GM13977 (cell line): ENCODE measurements around the gene ENAH.
"Not testable (repeated sequence)": the region's sequence is repeated elsewhere in the genome, so short reads cannot be mapped to it uniquely, and the experiment has no call there.

ENCODE experiments used
- DNase-seq: peaks from one replicate; pipeline ENCODE4 v3.0.0; 2012; ENCODE audit warnings: low spot score
- CTCF ChIP-seq: IDR thresholded peaks from 2 replicates; pipeline ENCODE4 v1.5.1; 2012; ENCODE audit warnings: mild to moderate bottlenecking, control low read depth; ENCODE audit not compliant: insufficient read depth; ENCODE audit errors: extremely low read depth, missing control alignments
- in situ Hi-C: fragments of 300-500 bp; cut with MboI; formaldehyde crosslinking; loops from one replicate; pipeline ENCODE4 v1.12.0; 2022; ENCODE audit warnings: low sequenced_read_pairs, low pct_unique_long_range_greater_than_20kb, mixed read lengths, inconsistent platforms; ENCODE audit not compliant: unreplicated experiment

ENAH gene

GRCh38 chr1:225626698-225627097, 26.2 kb downstream of the ENAH start:
- in situ Hi-C loops: no loop called here
- no peak for TF ChIP-seq CTCF
- no peak for DNase-seq

GRCh38 chr1:225617956-225618355, 35.0 kb downstream of the ENAH start:
- no peak for DNase-seq
- in situ Hi-C loops: no loop called here
- no peak for TF ChIP-seq CTCF

- no peak for DNase-seq
- in situ Hi-C loops: no loop called here
- no peak for TF ChIP-seq CTCF
These were observed 35.4 kb downstream of the ENAH start for GRCh38 chr1:225617479-225617878.

GRCh38 chr1:225615403-225615790, 37.5 kb downstream of the ENAH start:
- in situ Hi-C loops, DNase-seq: not testable (repeated sequence)

GRCh38 chr1:225613006-225613405, 39.9 kb downstream of the ENAH start:
- TF ChIP-seq CTCF: no peak
- in situ Hi-C loops: no loop called here
- no peak for DNase-seq

GRCh38 chr1:225612287-225612686, 40.6 kb downstream of the ENAH start:
- TF ChIP-seq CTCF: no peak
- in situ Hi-C loops: no loop called here
- DNase-seq: no peak

GRCh38 chr1:225611537-225612223, 41.2 kb downstream of the ENAH start:
- no peak for DNase-seq
- TF ChIP-seq CTCF: no peak
- in situ Hi-C loops: no loop called here
